ENCODE data around the gene PEX26. TPM values are rescaled to one million over a fixed set of nuclear protein-coding genes. Genes with fewer than 3 reads are reported as not detected.

Gene PEX26
- 10 to 100 TPM; 22.7 to 42.5 (median 25.0) TPM for total RNA-seq
- long read RNA-seq, partial matches to known transcripts: 0 of 1 reads
- long read RNA-seq, other reads (novel, unspliced or antisense): 0 of 1 reads

GRCh38 chr22:18077639-18078328, at the start of gene PEX26:
TSS of gene PEX26 (plus strand) at chr22:18077990. CDS start at chr22:18078377, 387 bp downstream.
- H3K4me1 ChIP-seq: peaks cover 0 to 20% (median 10%) of the 10 kb centered on the region in 4 donors
- intact Hi-C loops (cut with DNase I): loop anchor here (10.0 kb wide), 4 partner anchors 53 to 253 kb away; partner anchors contain the start of gene MICAL3 (in 1 of the 2)
- peak; percentile 89 to 97 (median 94) for ATAC-seq
- H3K9me3 ChIP-seq: no peaks in the 10 kb centered on the region
- H3K27me3 ChIP-seq: no peaks in the 10 kb centered on the region
- peak; percentile 67 for TF ChIP-seq POLR2A (IDR thresholded peaks at IDR 0.05)
- TF ChIP-seq, protein P1, sequence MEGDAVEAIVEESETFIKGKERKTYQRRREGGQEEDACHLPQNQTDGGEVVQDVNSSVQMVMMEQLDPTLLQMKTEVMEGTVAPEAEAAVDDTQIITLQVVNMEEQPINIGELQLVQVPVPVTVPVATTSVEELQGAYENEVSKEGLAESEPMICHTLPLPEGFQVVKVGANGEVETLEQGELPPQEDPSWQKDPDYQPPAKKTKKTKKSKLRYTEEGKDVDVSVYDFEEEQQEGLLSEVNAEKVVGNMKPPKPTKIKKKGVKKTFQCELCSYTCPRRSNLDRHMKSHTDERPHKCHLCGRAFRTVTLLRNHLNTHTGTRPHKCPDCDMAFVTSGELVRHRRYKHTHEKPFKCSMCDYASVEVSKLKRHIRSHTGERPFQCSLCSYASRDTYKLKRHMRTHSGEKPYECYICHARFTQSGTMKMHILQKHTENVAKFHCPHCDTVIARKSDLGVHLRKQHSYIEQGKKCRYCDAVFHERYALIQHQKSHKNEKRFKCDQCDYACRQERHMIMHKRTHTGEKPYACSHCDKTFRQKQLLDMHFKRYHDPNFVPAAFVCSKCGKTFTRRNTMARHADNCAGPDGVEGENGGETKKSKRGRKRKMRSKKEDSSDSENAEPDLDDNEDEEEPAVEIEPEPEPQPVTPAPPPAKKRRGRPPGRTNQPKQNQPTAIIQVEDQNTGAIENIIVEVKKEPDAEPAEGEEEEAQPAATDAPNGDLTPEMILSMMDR (IDR thresholded peaks at IDR 0.05): no peak
- WGBS (ENCODE audit: insufficient coverage, low coverage, low lambda C conversion rate, missing lambda C conversion rate): 0% methylated on average over 19 of the region's 50 CpGs
- peak; percentile 93 to 96 (median 95) for DNase-seq
- H3K27ac ChIP-seq: peak within 1 kb of the TSS; percentile 71 to 78 (median 77)
- peaks cover 0 to 19% (median 7%) of the 10 kb centered on the region in 4 donors for H3K36me3 ChIP-seq
- peak within 1 kb of the TSS; percentile 94 to 99 (median 98) for H3K4me3 ChIP-seq

GRCh38 chr22:18028817-18029527, 48.8 kb upstream of the PEX26 start:
- no peaks in the 10 kb centered on the region for H3K9me3 ChIP-seq
- H3K4me3 ChIP-seq: no peak overlapping the region
- DNase-seq (no peak), ATAC-seq (no peak)
- no peaks in the 10 kb centered on the region for H3K27me3 ChIP-seq
- 59% methylated on average over 3 of the region's 3 CpGs for WGBS (ENCODE audit: insufficient coverage, low coverage, low lambda C conversion rate, missing lambda C conversion rate)
- H3K27ac ChIP-seq: no peak overlapping the region
- no peaks in the 10 kb centered on the region for H3K36me3 ChIP-seq
- TF ChIP-seq, protein P1 (IDR thresholded peaks at IDR 0.05): no peak
- TF ChIP-seq POLR2A (IDR thresholded peaks at IDR 0.05): no peak
- intact Hi-C loops (cut with DNase I): loop anchor here in 1 of 2 donors (10.0 kb wide), 1 partner anchor 46 kb away; the partner anchor contains the start of gene PEX26
- H3K4me1 ChIP-seq: peaks cover 0 to 6% (median 0%) of the 10 kb centered on the region in 4 donors

DNA sequence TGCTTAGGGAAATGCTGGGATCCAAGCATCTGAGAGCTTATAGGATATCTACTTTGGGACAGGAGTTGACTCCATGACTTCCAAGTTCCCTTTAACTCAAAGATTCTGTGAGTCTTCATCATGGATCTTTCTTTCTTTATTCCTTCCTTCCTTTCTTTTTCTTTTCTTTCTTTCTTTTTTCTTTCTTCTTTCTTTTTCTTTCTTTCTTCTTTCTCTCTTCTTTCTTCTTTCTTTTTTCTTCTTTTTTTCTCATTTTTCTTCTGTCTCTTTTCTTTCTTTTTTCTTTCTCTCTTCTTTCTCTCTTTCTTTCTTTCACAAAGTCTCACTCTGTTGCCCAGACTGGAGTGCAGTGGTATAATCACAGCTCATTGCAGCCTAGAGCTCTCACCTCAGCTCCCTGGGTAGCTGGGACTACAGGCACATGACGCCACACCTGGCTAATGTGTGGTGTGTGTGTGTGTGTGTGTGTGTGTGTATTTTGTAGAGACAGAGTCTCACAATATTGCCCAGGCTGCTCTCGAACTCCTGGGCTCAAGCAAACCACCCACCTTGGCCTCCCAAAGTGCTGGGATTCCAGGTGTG, 48.0 kb upstream of the PEX26 start:
- H3K27me3 ChIP-seq: no peaks in the 10 kb centered on the region
- DNase-seq (no peak), ATAC-seq (no peak)
- H3K4me1 ChIP-seq: peaks cover 0 to 3% (median 0%) of the 10 kb centered on the region in 4 donors
- H3K9me3 ChIP-seq: no peaks in the 10 kb centered on the region
- TF ChIP-seq, protein P1 (IDR thresholded peaks at IDR 0.05): no peak
- no peak for TF ChIP-seq POLR2A (IDR thresholded peaks at IDR 0.05)
- no peak overlapping the region for H3K4me3 ChIP-seq
- no peaks in the 10 kb centered on the region for H3K36me3 ChIP-seq
- no peak overlapping the region for H3K27ac ChIP-seq
- WGBS (ENCODE audit: insufficient coverage, low coverage, low lambda C conversion rate, missing lambda C conversion rate): 33% methylated on average over 1 of the region's 2 CpGs
- intact Hi-C loops (cut with DNase I): loop anchor here in 1 of 2 donors (10.0 kb wide), 1 partner anchor 45 kb away; the partner anchor contains the start of gene PEX26

- intact Hi-C loops (cut with DNase I): no loop called here
- Histone ChIP-seq H3K4me3 (no peak overlapping the region), H3K36me3 (no peaks in the 10 kb centered on the region), H3K4me1 (peaks cover 0 to 5% (median 2%) of the 10 kb centered on the region in 4 donors), H3K9me3 (no peaks in the 10 kb centered on the region), H3K27me3 (no peaks in the 10 kb centered on the region), H3K27ac (no peak overlapping the region)
- WGBS (ENCODE audit: insufficient coverage, low coverage, low lambda C conversion rate, missing lambda C conversion rate): 80% methylated on average over 7 of the region's 10 CpGs
- no peak for ATAC-seq
- DNase-seq: no peak
- TF ChIP-seq POLR2A (IDR thresholded peaks at IDR 0.05): no peak
- TF ChIP-seq, protein P1 (IDR thresholded peaks at IDR 0.05): no peak
Measured at GRCh38 chr22:18031695-18032454, 45.9 kb upstream of the PEX26 start.

Data from right lobe of liver (tissue), 6 donors.